PFSK-1 (cell line): ENCODE measurements around the gene TSKS.

Source experiments
- FOXP2 ChIP-seq: optimal IDR thresholded peaks from 2 replicates; pipeline ENCODE3; 2011; ENCODE audit warnings: borderline replicate concordance, control low read depth, inconsistent platforms; ENCODE audit not compliant: insufficient read depth; ENCODE audit errors: extremely low read length, extremely low read depth
- POLR2AphosphoS5 ChIP-seq: IDR thresholded peaks from 2 replicates; pipeline ENCODE4 v1.6.1; 2012; ENCODE audit warnings: low read depth, mild to moderate bottlenecking, control low read depth, low read length, moderate library complexity
- SIN3A ChIP-seq: IDR thresholded peaks from 2 replicates; pipeline ENCODE4 v1.6.1; 2012; ENCODE audit warnings: mild to moderate bottlenecking, low read length, moderate library complexity, borderline replicate concordance; ENCODE audit not compliant: insufficient read depth
- TAF1 ChIP-seq: IDR thresholded peaks from 2 replicates; pipeline ENCODE4 v1.6.1; 2012; ENCODE audit warnings: low read length, control low read depth, borderline replicate concordance; ENCODE audit not compliant: insufficient read depth
- TF ChIP-seq, protein P1 (sequence below), 2 experiments: IDR thresholded peaks; 2 replicates each; pipeline versions ENCODE4 v1.6.1 to v1.8.0; 2011 to 2012; ENCODE audit warnings: low read depth in 2 of 2, low read length in 2 of 2, control low read depth in 1 of 2, inconsistent platforms in 1 of 2, mild to moderate bottlenecking in 1 of 2, moderate library complexity in 1 of 2; ENCODE audit not compliant: insufficient read depth in 1 of 2

The TSKS gene

DNA sequence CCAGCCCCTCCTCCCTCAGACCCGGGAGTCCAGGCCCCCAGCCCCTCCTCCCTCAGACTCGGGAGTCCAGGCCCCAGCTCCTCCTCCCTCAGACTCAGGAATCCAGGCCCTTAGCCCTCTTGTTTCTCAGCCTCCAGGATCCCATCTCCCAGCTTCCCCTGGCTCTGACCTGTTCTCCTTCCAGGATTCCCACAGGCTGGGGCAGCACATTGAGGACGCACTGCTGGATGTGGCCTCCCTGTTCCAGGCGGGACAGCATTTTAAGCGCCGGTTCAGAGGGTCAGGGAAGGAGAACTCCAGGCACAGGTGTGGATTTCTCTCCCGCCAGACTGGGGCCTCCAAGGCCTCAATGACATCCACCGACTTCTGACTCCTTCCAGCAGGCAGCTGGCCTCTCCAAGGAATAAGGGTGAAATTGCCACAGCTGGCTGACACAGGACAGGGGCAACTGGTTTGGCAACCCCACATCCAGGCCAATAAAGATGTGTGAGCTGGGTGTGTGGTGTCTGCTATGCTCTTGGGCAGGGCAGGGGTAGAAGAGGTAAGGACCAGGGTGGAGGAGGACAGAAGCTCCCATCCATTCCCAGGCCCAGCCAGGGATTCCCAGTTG is 49.8 kb downstream of the TSKS start:
- TF ChIP-seq, protein P1, sequence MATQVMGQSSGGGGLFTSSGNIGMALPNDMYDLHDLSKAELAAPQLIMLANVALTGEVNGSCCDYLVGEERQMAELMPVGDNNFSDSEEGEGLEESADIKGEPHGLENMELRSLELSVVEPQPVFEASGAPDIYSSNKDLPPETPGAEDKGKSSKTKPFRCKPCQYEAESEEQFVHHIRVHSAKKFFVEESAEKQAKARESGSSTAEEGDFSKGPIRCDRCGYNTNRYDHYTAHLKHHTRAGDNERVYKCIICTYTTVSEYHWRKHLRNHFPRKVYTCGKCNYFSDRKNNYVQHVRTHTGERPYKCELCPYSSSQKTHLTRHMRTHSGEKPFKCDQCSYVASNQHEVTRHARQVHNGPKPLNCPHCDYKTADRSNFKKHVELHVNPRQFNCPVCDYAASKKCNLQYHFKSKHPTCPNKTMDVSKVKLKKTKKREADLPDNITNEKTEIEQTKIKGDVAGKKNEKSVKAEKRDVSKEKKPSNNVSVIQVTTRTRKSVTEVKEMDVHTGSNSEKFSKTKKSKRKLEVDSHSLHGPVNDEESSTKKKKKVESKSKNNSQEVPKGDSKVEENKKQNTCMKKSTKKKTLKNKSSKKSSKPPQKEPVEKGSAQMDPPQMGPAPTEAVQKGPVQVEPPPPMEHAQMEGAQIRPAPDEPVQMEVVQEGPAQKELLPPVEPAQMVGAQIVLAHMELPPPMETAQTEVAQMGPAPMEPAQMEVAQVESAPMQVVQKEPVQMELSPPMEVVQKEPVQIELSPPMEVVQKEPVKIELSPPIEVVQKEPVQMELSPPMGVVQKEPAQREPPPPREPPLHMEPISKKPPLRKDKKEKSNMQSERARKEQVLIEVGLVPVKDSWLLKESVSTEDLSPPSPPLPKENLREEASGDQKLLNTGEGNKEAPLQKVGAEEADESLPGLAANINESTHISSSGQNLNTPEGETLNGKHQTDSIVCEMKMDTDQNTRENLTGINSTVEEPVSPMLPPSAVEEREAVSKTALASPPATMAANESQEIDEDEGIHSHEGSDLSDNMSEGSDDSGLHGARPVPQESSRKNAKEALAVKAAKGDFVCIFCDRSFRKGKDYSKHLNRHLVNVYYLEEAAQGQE (IDR thresholded peaks at IDR 0.05; ENCODE audit: insufficient read depth in 1 of 2, low read depth in 2 of 2, low read length in 2 of 2) = no peak
- TF ChIP-seq FOXP2 (no peak), TAF1 (no peak), SIN3A (no peak), POLR2AphosphoS5 (no peak)

DNA sequence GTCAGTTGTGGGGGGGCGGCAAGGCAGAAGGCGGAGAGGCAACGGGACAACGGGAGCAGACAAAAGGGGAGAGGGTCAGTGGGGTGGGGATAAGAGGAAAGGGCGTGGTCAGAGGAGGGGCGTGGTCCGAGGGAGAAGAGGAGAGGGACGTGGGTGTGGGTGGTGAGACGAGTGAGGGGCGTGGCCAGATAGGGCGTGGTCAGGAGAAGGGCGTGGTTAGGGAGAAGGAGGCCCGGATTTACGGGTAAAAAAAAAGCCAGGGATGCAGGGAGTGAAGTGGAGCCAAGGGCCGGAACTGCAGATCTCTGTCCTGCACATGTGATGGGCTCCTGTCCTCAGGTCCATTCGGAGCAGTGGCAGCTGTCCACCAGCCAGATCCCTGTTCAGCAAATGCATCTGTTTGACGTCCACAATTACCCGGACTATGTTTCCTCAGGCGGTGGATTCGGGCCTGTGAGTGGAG is 50.7 kb downstream of the TSKS start:
- TF ChIP-seq SIN3A = no peak
- TF ChIP-seq POLR2AphosphoS5 = no peak
- peak; percentile 39 for TF ChIP-seq FOXP2

DNA sequence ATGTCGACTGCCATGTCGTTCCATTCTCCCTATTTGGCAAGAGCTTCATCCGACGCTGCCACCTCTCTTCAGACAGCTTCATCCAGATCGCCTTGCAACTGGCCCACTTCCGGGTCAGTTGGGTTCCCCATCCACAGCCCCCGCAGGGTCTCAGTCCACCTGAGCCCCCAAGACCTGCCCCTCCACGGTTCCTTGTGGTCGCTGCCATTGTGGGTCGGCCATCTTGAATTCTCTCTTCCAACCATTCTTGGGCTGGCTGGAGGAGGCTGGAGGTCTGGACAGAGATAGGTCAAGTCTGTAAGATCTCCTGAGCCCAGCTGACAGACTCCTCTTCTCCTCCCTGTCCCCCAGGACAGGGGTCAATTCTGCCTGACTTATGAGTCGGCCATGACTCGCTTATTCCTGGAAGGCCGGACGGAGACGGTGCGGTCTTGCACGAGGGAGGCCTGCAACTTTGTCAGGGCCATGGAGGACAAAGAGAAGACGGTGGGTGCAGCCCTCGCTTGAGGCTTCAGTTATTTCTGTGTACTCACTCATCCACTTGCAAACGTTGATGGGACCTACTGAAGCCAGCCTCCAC is 52.6 kb downstream of the TSKS start:
- TF ChIP-seq SIN3A = no peak
- TF ChIP-seq, protein P1 (IDR thresholded peaks at IDR 0.05; ENCODE audit: insufficient read depth in 1 of 2, low read depth in 2 of 2, low read length in 2 of 2) = no peak
- no peak for TF ChIP-seq POLR2AphosphoS5
- TF ChIP-seq FOXP2 = no peak
- TF ChIP-seq TAF1 = no peak

DNA sequence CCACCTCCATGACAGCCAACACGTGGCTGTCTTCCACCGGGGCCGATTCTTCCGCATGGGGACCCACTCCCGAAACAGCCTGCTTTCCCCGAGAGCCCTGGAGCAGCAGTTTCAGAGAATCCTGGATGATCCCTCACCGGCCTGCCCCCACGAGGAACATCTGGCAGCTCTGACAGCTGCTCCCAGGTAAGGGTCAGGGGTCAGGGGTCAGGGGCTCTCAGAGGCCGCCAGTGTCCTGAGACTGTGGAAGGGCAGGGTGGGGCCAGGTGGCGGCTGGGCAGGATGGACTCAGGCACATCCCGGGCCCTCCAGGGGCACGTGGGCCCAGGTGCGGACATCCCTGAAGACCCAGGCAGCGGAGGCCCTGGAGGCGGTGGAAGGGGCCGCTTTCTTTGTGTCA is 57.2 kb downstream of the TSKS start:
- no peak for TF ChIP-seq SIN3A
- TF ChIP-seq POLR2AphosphoS5 = no peak
- TF ChIP-seq TAF1 = no peak
- TF ChIP-seq, protein P1 (IDR thresholded peaks at IDR 0.05; ENCODE audit: insufficient read depth in 1 of 2, low read depth in 2 of 2, low read length in 2 of 2) = no peak
- no peak for TF ChIP-seq FOXP2

DNA sequence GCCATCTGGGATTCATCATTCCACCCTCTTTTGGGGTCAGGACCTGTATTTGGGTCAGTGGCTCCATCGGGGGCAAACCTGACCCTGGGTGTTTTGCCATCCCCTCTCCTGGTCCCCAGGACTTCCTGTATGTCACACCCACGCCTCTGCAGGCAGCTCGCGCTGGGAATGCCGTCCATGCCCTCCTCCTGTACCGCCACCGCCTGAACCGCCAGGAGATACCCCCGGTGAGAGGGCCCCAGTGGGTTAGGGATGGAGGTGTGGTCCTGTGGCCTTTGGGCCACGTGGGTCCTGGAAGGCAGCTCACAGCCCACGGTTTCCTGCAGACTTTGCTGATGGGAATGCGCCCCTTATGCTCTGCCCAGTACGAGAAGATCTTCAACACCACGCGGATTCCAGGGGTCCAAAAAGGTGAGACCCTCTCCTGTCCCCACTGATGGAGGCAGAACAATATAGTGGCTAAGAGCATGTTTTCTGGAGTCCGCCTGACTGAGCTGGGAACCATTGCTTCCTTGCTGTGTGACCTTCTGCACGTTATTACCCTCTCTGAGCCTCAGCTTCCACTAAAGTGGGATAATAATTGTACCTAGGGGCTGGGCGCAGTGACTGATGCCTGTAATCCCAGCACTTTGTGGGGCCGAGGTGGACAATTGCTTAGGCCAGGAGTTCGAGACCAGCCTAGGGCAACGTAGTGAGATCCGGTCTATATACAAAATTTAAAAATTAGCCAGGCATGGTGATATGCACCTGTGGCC is 58.0 kb downstream of the TSKS start:
- no peak for TF ChIP-seq SIN3A
- TF ChIP-seq, protein P1 (IDR thresholded peaks at IDR 0.05; ENCODE audit: insufficient read depth in 1 of 2, low read depth in 2 of 2, low read length in 2 of 2) = no peak
